Skin of body (tissue), 2 donors: Measurements from ENCODE around the gene MMP3. TPM values are rescaled to one million over a fixed set of nuclear protein-coding genes. Genes with fewer than 3 reads are reported as not detected.

Experiments
- DNase-seq: peaks from one replicate; lab custom pipeline; 2025; lab: John Stamatoyannopoulos, UW
- total RNA-seq: library from RNA; depleted of rRNA; stranded (reverse); fragments of >200 nt; gene quantifications from one replicate; pipeline ENCODE4 v1.2.3, GENCODE V29; 2014

The MMP3 gene
- total RNA-seq, 1 donor from 2014 or later, result 0.10 TPM

- no peak for DNase-seq
Observed at GRCh38 chr11:102832612-102833011, 10.8 kb downstream of the MMP3 start.

GRCh38 chr11:102831489-102832440 lies 11.6 kb downstream of the MMP3 start:
- DNase-seq, result peak; percentile 41

- DNase-seq, result no peak
Observed at GRCh38 chr11:102831128-102831488, 12.3 kb downstream of the MMP3 start.

- DNase-seq, result no peak
Observed at GRCh38 chr11:102830001-102830727, 13.2 kb downstream of the MMP3 start.

DNA sequence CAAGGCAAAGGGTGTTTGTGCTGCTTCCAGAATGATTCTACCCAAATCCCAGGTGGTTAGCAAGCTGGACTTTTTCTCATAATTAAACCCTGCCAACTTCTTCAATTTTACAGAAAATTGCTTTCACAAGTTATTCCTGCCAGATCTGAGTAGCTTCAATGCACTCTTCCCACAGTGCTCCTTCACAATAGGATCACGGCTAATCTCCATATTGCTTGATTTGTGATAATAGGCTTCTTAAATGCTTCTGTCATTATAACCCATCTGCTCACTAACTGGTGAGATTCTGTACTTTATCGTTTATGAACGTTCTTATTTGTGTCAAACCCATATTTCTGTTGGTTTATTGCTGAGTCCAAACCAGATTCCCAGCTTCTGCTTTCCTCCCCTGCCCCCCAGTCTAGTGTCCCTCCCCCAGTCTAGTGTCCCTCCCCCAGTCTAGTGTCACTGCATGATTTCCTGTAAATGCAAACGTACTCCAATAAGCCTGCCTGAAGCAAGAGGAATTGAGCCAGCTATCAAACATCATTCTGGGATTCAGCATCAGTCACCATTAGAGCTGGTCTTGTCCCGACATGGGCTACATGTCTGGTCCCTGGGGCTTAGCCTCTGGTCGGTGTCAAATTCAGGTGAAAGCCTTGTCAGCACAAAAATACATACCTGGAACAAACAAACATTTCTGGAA lies 14.0 kb downstream of the MMP3 start:
- DNase-seq, result no peak

DNA sequence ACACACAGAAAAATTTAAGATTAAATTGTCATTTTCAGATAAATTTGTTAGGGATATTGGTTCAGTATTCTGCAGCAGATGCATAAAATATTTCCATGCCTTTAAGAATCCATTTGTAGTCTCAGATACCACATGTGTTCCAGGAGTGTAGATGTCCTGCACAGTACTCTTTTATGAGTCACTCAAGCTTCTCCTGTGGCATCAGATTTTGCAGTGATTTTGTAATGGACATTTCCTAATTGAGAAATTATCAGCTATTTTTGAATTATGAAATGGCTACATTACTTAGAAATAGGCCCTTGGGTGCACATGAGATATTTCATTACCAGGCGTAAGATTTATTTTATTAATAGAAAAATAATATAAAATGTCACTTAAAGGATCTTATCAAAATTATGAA lies 18.9 kb downstream of the MMP3 start:
- no peak for DNase-seq

DNA sequence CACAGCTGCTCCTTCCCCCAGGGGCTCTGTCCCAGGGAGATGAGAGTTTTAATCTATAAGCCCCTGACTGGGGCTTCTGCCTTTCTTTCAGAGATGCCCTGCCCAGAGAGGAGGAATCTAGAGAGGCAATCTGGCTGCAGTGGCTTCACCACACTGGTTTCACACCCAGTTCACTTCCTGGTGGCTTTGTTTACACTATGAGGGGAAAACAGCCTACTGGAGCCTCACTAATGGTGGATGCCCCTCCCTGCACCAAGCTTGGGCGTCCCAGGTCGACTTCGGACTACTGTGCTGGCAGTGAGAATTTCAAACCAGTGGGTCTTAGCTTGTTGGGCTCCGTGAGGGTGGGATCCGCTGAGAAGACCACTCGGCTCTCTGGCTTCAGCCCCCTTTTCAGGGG lies 23.9 kb downstream of the MMP3 start:
- no peak for DNase-seq

- no peak for DNase-seq
Observed at GRCh38 chr11:102813484-102813883, 29.9 kb downstream of the MMP3 start.

DNA sequence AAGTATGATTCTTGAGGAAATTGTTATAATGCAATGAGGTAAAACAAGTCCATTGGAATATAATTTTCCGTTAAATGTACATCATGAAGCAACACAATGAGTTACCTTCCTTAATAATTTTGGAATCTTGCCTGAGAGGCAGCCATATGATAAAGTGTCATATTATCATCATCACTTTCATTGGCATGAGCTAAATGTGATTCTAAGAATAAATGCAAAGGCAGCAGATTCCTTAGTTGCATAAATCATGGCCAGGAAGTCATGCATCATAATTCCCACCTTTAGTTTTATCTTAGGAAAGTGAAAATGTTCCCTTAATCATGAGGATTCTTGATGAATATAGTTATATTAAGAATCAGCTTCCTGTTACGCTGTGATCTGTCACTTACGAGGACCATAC lies 31.2 kb downstream of the MMP3 start:
- DNase-seq, result no peak

DNA sequence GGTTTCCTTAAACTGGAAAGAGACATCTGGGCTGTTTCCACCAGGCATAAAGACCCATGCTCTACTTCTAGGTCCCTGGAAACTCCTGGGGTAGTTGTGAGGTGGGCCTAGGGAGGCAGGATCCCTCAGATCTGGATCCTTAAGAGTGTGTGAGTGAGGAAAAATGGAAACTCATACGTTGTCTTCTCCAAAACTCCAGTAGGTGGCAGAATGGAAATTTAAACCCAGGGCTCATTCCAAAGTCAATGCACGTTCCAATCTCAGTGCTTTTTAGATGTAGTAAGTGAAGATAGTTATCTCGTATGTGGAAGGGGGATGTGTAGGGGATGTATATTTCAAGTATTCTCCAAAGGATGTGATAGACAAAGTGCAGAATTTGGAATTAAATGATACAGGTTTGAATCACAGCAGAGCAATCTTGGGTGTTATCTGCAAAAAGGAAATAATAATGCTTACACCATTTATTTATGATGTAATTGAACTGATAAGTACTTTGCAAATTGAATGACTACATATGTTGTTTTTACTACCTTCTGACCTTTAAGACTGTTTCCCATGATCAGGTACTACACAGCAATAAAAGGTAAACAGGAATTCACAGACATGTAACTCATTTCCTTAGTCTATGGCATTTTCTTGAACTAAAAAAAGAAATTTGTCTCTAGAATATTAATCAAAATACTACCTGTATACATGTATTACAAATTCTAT lies 32.3 kb downstream of the MMP3 start:
- no peak for DNase-seq

GRCh38 chr11:102809971-102810370 lies 33.4 kb downstream of the MMP3 start:
- no peak for DNase-seq

DNA sequence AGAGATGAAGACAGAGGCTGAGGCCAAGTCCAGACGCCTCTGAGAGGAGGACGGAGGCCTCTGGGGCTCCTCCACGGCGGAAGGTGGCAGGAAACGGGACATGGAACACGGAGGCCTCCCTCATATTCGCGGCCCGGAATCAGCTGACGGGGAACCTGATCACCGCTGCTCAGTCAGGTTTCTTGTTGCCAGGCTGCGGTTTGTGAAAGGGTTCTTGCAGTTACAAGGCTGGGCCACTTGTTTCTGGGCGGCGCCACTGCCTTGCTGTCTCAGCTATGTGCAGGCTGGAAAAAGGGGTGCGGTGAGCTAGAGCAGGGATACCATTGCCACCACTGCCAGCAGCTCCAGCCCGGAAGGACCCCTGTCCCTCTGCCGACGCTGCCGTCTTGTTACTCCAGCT lies 35.5 kb downstream of the MMP3 start:
- DNase-seq, result no peak

GRCh38 chr11:102806296-102806695 lies 37.1 kb downstream of the MMP3 start:
- no peak for DNase-seq

DNA sequence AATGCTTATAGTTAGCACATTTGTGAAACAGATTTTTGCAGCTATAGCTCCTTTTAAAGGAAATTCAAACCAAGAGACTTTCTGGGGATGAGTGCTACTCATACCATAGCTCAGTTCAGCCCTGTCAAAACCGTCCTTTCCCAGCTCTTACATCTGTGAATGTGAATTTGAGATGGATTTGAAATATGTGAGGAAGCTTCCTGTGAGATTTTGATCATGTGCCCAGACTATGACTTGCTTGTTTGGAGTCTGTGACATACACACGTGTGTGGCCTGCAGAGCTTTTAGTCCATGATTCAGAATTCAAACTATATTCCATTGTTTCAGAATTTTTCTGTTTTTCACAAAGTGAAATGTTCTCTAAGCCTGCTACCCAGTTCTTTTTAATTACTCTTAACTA lies 41.1 kb downstream of the MMP3 start:
- DNase-seq, result peak; percentile 84

- DNase-seq, result peak; percentile 73
Observed at GRCh38 chr11:102800767-102801166, 42.6 kb downstream of the MMP3 start.

GRCh38 chr11:102799681-102800340 lies 43.6 kb downstream of the MMP3 start:
- peak; percentile 58 for DNase-seq

GRCh38 chr11:102798012-102798746 lies 45.2 kb downstream of the MMP3 start, which contains the start of gene MMP1:
MMP1 (minus strand) TSS chr11:102798160; CDS start chr11:102798092, 68 bp downstream.
- DNase-seq, result no peak

DNA sequence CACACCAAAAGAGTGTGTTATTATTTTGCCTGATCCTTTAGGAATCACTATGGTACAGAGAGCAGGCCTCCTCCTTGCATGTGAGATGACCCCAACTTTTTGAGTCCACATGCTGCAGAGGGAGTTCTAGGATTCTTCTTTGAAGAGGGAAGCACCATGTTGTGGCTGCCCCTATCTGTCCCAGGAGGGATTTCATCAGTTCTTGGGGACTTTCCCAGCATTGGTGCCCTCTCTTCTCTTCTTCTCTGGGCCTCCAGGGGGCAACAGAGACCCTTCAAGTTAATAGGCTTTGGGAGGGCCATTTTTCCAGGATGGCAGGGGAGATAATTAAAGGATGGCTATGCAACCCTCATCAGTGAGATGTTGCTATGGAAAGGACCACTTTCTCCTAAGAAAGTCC lies 49.0 kb downstream of the MMP3 start:
- no peak for DNase-seq

DNA sequence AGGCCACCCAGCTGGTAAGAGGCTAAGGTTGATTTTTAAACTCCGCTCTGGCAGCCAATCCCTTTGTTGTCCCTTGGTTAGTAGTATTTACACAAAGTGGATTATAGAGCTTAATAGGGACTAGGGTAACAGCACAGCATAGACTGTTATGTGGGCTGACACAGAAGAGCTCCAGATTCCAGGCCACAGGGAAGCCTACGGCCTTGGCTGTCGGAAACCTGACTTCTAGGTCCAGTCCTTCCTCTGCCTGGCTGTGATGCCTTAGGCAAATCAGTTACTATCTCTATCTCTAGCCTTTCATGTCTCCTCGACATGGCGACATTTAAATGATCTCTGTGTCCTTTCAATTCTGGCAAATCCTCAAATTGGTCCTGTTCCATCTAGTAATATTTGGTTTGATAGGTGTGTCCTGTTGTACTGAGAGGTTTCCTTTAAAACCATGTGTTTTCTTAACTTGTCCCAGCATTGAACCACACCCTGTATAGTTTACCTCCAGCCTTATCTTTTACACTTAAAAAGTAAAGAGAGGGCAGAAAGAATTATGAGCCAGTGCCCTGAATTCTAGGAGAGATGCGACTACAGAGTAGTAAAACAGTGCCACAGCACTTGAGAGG lies 49.6 kb downstream of the MMP3 start:
- DNase-seq, result no peak

DNA sequence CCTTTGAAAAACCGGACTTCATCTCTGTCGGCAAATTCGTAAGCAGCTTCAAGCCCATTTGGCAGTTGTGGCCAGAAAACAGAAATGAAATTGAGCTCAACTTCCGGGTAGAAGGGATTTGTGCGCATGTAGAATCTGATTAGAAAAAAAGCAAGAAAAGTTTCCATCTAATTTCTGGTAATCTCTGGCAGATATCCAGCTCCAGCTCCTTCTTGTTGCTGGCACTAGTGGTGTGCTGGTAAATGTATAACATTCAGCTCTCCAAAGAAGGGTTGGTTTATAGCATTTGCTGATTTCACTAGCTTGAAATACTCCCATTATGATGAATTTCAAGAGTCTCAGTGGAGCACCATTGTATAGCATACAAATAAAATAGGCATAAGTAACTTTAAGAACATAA lies 50.8 kb downstream of the MMP3 start:
- DNase-seq, result no peak
